Measurements from ENCODE around the gene LRRC47. TPM values are rescaled to one million over a fixed set of nuclear protein-coding genes. Genes with fewer than 3 reads are reported as not detected.

The LRRC47 gene
- polyA plus RNA-seq, 1 donor: 65.1 TPM

DNA sequence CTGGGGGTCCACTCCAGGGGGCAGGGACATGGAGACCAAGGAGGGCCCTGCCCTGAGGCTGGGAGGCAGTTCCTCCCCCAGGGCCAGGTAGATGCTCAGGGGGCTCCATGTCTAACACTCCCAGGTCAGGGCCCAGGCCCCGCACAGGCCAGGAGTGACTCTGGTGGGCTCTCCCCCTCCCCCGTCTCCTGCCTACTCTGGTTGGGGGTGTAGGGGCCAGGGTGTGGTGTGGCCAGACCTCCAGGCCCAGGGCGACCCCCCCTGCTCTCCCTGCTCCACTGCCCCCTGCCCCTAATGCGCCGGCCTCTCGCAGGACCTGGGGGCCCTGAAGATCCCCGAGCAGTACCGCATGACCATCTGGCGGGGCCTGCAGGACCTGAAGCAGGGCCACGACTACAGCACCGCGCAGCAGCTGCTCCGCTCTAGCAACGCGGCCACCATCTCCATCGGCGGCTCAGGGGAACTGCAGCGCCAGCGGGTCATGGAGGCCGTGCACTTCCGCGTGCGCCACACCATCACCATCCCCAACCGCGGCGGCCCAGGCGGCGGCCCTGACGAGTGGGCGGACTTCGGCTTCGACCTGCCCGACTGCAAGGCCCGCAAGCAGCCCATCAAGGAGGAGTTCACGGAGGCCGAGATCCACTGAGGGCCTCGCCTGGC is 63.7 kb downstream of the LRRC47 start:
- no peak for DNase-seq

DNA sequence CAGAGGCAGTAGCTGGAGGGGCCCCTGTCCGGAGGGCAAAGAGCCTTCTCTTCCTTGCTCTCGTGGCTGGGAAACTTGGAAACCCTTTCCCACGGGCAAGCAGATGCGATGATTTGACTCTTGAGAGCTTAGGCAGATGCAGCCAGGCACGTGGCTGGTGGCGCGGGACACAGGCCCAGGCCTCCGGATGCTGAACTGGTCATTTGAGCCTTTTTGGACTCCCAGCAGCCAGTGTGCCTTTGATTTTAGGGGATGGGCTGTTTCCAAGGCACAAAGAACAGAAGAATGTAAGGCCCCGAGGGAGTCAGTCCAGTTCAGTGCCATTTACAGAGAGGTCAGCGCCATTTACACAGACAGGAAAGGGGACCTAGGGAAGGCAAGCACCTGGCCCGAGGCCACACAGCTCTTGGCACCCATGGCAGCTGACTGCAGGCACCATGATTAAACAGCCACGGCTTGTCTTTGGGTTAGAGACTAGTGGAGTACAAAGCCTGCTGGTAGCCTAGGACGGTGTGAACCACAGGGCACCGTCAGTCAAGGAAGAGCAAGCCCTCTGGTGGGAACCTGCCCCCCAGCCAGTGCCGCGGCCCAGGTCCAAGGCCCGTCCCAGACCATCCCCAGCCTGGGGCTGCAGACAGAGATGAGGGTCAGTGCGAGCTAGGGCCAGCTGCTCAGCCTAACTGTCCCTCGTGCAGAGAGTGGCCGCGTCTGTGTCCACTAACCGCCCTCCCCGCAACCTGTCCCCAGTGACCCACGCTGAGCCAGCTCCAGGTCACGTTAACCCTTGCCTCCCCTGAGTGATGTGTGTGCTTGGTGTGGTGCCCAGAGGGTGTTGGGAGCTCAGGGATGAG is 64.5 kb downstream of the LRRC47 start:
- no peak for DNase-seq

DNA sequence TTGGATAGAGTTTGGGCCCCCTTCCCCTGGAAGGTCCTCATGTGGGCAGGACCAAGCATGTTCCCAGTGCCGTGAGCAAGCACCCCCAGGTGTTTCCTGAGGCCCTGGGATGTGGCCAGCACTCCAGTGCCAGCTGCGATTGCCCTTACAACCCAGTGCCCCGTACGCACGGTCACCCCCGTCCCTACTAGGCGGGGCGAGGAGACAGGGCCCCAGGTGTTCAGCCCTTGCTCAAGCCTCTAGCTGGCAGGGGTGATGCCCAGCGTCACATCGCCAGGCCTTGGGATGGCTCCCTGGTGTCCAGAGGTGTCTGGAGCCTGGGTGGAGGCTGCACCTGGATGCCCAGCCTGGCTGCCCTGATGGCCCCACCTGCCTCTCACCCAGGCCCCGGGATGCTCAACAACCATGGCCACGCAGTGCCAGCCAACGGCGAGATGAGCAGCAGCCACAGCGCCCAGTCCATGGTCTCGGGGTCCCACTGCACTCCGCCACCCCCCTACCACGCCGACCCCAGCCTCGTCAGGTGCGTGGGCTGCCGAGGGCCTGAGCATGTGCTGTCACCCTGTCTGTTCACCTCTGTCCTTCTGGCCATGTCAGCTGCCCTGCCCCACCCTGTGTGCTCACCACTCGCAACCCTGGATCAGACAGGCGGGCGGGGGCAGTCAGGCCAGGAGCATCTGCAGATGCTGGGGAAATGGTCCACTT is 65.6 kb downstream of the LRRC47 start:
- DNase-seq: no peak

GRCh38 chr1:3729594-3730542 is 66.4 kb downstream of the LRRC47 start:
- no peak for DNase-seq

Other genes with a start within 250 kb of the LRRC47 start
- 8.6 TPM for gene MEGF6, start 185.0 kb downstream of the LRRC47 start, polyA plus RNA-seq (ENCODE audit: insufficient read length)
- gene TPRG1L, start 171.5 kb downstream of the LRRC47 start, polyA plus RNA-seq (ENCODE audit: insufficient read length): 40.4 TPM
- 17.8 TPM for gene WRAP73, start 146.4 kb downstream of the LRRC47 start, polyA plus RNA-seq (ENCODE audit: insufficient read length)
- 0.55 TPM for gene TP73, start 144.0 kb downstream of the LRRC47 start, polyA plus RNA-seq (ENCODE audit: insufficient read length)
- gene CCDC27, start 44.0 kb downstream of the LRRC47 start, polyA plus RNA-seq (ENCODE audit: insufficient read length): 0.20 TPM
- 6.6 TPM for gene SMIM1, start 23.7 kb downstream of the LRRC47 start, polyA plus RNA-seq (ENCODE audit: insufficient read length)
- 51.5 TPM for gene CEP104, start 60.7 kb upstream of the LRRC47 start, polyA plus RNA-seq (ENCODE audit: insufficient read length)
- gene DFFB, start 61.0 kb upstream of the LRRC47 start, polyA plus RNA-seq (ENCODE audit: insufficient read length): 9.8 TPM
- gene C1orf174, start 103.8 kb upstream of the LRRC47 start, polyA plus RNA-seq (ENCODE audit: insufficient read length): 37.9 TPM

Data from left kidney (tissue), 2 donors.